DOHH2 (cell line): ENCODE results near the gene TPMT.

ENCODE experiments used
- H3F3A ChIP-seq: fragments of 200-600 bp; sonication (generic), shearing (Covaris generic); 2 replicates; pipeline ENCODE4 v1.6.0; 2016; ENCODE audit warnings: antibody characterized with exemption, mild to moderate bottlenecking; ENCODE audit not compliant: control insufficient read depth, insufficient read depth
- H3K27ac ChIP-seq: fragments of 200-600 bp; sonication (generic); 2 replicates; pipeline ENCODE4 v1.5.1; 2014; ENCODE audit warnings: low read depth, mild to moderate bottlenecking, low read length, moderate library complexity
- H3K27me3 ChIP-seq: fragments of 200-600 bp; sonication (generic); 2 replicates; pipeline ENCODE4 v1.6.1; 2014; ENCODE audit warnings: mild to moderate bottlenecking, low read length, mixed read lengths; ENCODE audit not compliant: control insufficient read depth
- H3K36me3 ChIP-seq: fragments of 200-600 bp; sonication (generic); 2 replicates; pipeline ENCODE4 v1.6.1; 2014; ENCODE audit warnings: mild to moderate bottlenecking, low read length, moderate library complexity, mixed read lengths; ENCODE audit not compliant: control insufficient read depth
- H3K4me1 ChIP-seq: fragments of 200-600 bp; sonication (generic); 2 replicates; pipeline ENCODE4 v1.6.1; 2014; ENCODE audit warnings: mild to moderate bottlenecking, low read length, mixed read lengths; ENCODE audit not compliant: control insufficient read depth
- H3K4me2 ChIP-seq: fragments of 200-600 bp; sonication (generic); 2 replicates; pipeline ENCODE4 v1.6.0; 2014; ENCODE audit warnings: mild to moderate bottlenecking, low read length, moderate library complexity
- H3K4me3 ChIP-seq: fragments of 200-600 bp; sonication (generic); 2 replicates; pipeline ENCODE4 v1.5.1; 2014; ENCODE audit warnings: mild to moderate bottlenecking, low read length, mixed read lengths
- H3K79me2 ChIP-seq: fragments of 200-600 bp; sonication (generic); 2 replicates; pipeline ENCODE4 v1.6.1; 2014; ENCODE audit warnings: mild to moderate bottlenecking, low read length, mixed read lengths; ENCODE audit not compliant: control insufficient read depth
- H3K9me2 ChIP-seq: fragments of 200-600 bp; sonication (generic); replicated peaks from 2 replicates; pipeline ENCODE4 v1.6.1; 2014; ENCODE audit warnings: mild to moderate bottlenecking, low read length, mixed read lengths; ENCODE audit not compliant: control insufficient read depth
- H3K9me3 ChIP-seq: fragments of 200-600 bp; sonication (generic); 2 replicates; pipeline ENCODE4 v1.6.1; 2014; ENCODE audit warnings: antibody characterized with exemption, low read length, mixed read lengths; ENCODE audit not compliant: control insufficient read depth, insufficient read depth
- H4K20me1 ChIP-seq: fragments of 200-600 bp; sonication (generic); 2 replicates; pipeline ENCODE4 v1.6.0; 2014; ENCODE audit warnings: low read depth, mild to moderate bottlenecking, antibody characterized with exemption, low read length, moderate library complexity; ENCODE audit not compliant: control insufficient read depth, insufficient read depth
- CTCF ChIP-seq: fragments of 200-600 bp; sonication (generic); IDR thresholded peaks from one replicate; pipeline ENCODE4 v1.5.1; 2014; ENCODE audit warnings: antibody characterized with exemption, mild to moderate bottlenecking, low read depth, low read length; ENCODE audit not compliant: poor library complexity, severe bottlenecking
- EZH2phosphoT487 ChIP-seq: fragments of 200-600 bp; sonication (generic); IDR thresholded peaks from 2 replicates; pipeline ENCODE4 v1.6.1; 2017; ENCODE audit warnings: borderline replicate concordance, mild to moderate bottlenecking, antibody characterized with exemption, low read length, moderate library complexity, mixed read lengths

The TPMT gene

GRCh38 chr6:18165751-18166150 is 10.9 kb upstream of the TPMT start:
- Histone ChIP-seq H3K79me2 (no peaks in the 10 kb centered on the region), H3K4me1 (no peaks in the 10 kb centered on the region), H3F3A (no peaks in the 10 kb centered on the region), H3K4me3 (no peak overlapping the region), H3K9me3 (no peaks in the 10 kb centered on the region), H3K36me3 (peaks cover 29% of the 10 kb centered on the region), H3K4me2 (no peak overlapping the region), H3K27me3 (no peaks in the 10 kb centered on the region), H4K20me1 (no peaks in the 10 kb centered on the region), H3K27ac (no peak overlapping the region), H3K9me2 (no peaks in the 10 kb centered on the region)
- TF ChIP-seq EZH2phosphoT487 (no peak), CTCF (no peak)

- Histone ChIP-seq H3K4me1 (no peaks in the 10 kb centered on the region), H3F3A (no peaks in the 10 kb centered on the region), H3K79me2 (no peaks in the 10 kb centered on the region), H3K9me2 (no peaks in the 10 kb centered on the region), H3K27ac (no peak overlapping the region), H3K27me3 (no peaks in the 10 kb centered on the region), H3K36me3 (peaks cover 21% of the 10 kb centered on the region), H3K9me3 (no peaks in the 10 kb centered on the region), H3K4me2 (no peak overlapping the region), H3K4me3 (no peak overlapping the region), H4K20me1 (no peaks in the 10 kb centered on the region)
- TF ChIP-seq CTCF: no peak
- no peak for TF ChIP-seq EZH2phosphoT487
Measured at GRCh38 chr6:18162401-18162800, 7.5 kb upstream of the TPMT start.

- H3K4me2 ChIP-seq: no peak overlapping the region
- no peaks in the 10 kb centered on the region for H3K9me2 ChIP-seq
- no peak for TF ChIP-seq EZH2phosphoT487
- no peak for TF ChIP-seq CTCF
Measured at GRCh38 chr6:18161431-18161830, 6.6 kb upstream of the TPMT start.

GRCh38 chr6:18160911-18161310 is 6.0 kb upstream of the TPMT start:
- Histone ChIP-seq H4K20me1 (no peaks in the 10 kb centered on the region), H3K36me3 (peaks cover 21% of the 10 kb centered on the region), H3K9me2 (no peaks in the 10 kb centered on the region), H3K9me3 (no peaks in the 10 kb centered on the region), H3F3A (peaks cover 10% of the 10 kb centered on the region), H3K27ac (no peak overlapping the region), H3K4me1 (peaks cover 9% of the 10 kb centered on the region), H3K4me3 (no peak overlapping the region), H3K27me3 (no peaks in the 10 kb centered on the region), H3K4me2 (no peak overlapping the region), H3K79me2 (no peaks in the 10 kb centered on the region)
- no peak for TF ChIP-seq EZH2phosphoT487
- TF ChIP-seq CTCF: no peak

More at GRCh38 chr6:18161431-18161830, 6.6 kb upstream of the TPMT start:
- Histone ChIP-seq H4K20me1 (no peaks in the 10 kb centered on the region), H3K9me3 (no peaks in the 10 kb centered on the region), H3K4me1 (peaks cover 3% of the 10 kb centered on the region), H3K36me3 (peaks cover 21% of the 10 kb centered on the region), H3F3A (peaks cover 7% of the 10 kb centered on the region), H3K27me3 (no peaks in the 10 kb centered on the region), H3K79me2 (no peaks in the 10 kb centered on the region), H3K27ac (no peak overlapping the region), H3K4me3 (no peak overlapping the region)
